DMS 273 (cell line): Measurements from ENCODE around the gene NEDD8.
"Not testable (repeated sequence)": the region's sequence is repeated elsewhere in the genome, so short reads cannot be mapped to it uniquely, and the experiment has no call there.

ENCODE experiments used
- DNase-seq: peaks from one replicate; lab custom pipeline; 2025; ENCODE audit not compliant: unreplicated experiment; lab: John Stamatoyannopoulos, UW

Gene NEDD8

GRCh38 chr14:24228902-24229301, 3.3 kb downstream of the NEDD8 start:
- DNase-seq: no peak

- DNase-seq: no peak
These were observed 5.7 kb downstream of the NEDD8 start for GRCh38 chr14:24226473-24226872.

- DNase-seq: no peak
These were observed 7.5 kb downstream of the NEDD8 start for GRCh38 chr14:24224618-24225071.

GRCh38 chr14:24222987-24223386, 9.2 kb downstream of the NEDD8 start:
- DNase-seq: not testable (repeated sequence)

- no peak for DNase-seq
These were observed 12.6 kb downstream of the NEDD8 start for GRCh38 chr14:24219521-24219920.

- no peak for DNase-seq
These were observed 13.1 kb downstream of the NEDD8 start for GRCh38 chr14:24219080-24219479.

- not testable (repeated sequence) for DNase-seq
These were observed 15.3 kb downstream of the NEDD8 start for GRCh38 chr14:24216876-24217275.

GRCh38 chr14:24216345-24216699, 15.8 kb downstream of the NEDD8 start:
- no peak for DNase-seq

GRCh38 chr14:24215495-24216344, 16.4 kb downstream of the NEDD8 start, which contains the start of gene MDP1:
TSS of gene MDP1 (minus strand) at chr14:24216066. CDS start at chr14:24215955, 111 bp downstream.
- DNase-seq: peak; percentile 94

GRCh38 chr14:24213866-24214662, 18.1 kb downstream of the NEDD8 start:
- DNase-seq: no peak

GRCh38 chr14:24212924-24213865, 19.0 kb downstream of the NEDD8 start, which contains the start of gene CHMP4A:
TSS of gene CHMP4A (minus strand) at chr14:24213488. CDS start at chr14:24213439, 49 bp downstream.
- peak; percentile 99 for DNase-seq

- DNase-seq: no peak
These were observed 20.9 kb downstream of the NEDD8 start for GRCh38 chr14:24211311-24211710.

GRCh38 chr14:24207625-24208024, 24.5 kb downstream of the NEDD8 start:
- no peak for DNase-seq

- no peak for DNase-seq
These were observed 25.0 kb downstream of the NEDD8 start for GRCh38 chr14:24207104-24207551.

GRCh38 chr14:24206260-24207103, 25.7 kb downstream of the NEDD8 start:
- no peak for DNase-seq

GRCh38 chr14:24204163-24205146, 27.7 kb downstream of the NEDD8 start:
- DNase-seq: peak; percentile 40

- DNase-seq: not testable (repeated sequence)
These were observed 28.8 kb downstream of the NEDD8 start for GRCh38 chr14:24203249-24203886.

- DNase-seq: not testable (repeated sequence)
These were observed 29.6 kb downstream of the NEDD8 start for GRCh38 chr14:24202538-24202937.
